ENCODE data around the gene TOP1.

Gene TOP1

DNA sequence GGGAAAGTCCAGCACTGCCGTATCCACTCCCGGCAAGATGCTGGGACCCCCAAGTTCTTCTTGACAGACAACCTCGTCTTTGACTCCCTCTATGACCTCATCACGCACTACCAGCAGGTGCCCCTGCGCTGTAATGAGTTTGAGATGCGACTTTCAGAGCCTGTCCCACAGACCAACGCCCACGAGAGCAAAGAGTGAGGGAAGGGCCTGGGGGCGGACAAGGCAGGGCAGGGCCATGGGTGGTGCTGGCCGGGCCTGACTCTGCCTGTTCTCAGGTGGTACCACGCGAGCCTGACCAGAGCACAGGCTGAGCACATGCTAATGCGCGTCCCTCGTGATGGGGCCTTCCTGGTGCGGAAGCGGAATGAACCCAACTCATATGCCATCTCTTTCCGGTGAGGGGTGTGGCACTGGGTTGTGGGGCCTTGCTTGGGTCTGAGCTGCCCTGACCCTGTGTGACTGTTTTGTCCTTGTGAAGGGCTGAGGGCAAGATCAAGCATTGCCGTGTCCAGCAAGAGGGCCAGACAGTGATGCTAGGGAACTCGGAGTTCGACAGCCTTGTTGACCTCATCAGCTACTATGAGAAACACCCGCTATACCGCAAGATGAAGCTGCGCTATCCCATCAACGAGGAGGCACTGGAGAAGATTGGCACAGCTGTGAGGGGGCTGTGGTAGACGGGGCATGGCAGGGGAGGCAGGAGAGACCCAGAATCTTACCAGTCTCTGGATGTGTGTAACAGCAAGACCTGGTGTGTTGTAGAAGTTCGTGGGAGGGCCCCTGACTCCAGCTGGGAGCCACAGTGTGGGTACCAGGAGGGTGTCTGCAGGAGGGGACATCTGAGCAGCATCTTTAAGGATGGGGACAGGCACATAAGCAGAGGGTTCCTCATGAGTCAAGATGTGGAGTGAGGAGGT lies 137.8 kb downstream of the TOP1 start:
- no peak overlapping the region for H3K4me3 ChIP-seq
- no peaks in the 10 kb centered on the region for H3K9me3 ChIP-seq
- intact Hi-C loops (cut with DNase I; ENCODE audit: low total_unique reads), result no loop called here
- TF ChIP-seq CTCF (IDR thresholded peaks at IDR 0.05), result no peak
- peak in 1 of 2 donors; percentile 60 for DNase-seq
- no peaks in the 10 kb centered on the region for H3K27me3 ChIP-seq
- H3K4me1 ChIP-seq, result peaks cover 0 to 5% (median 0%) of the 10 kb centered on the region in 4 donors
- no peak overlapping the region for H3K27ac ChIP-seq
- peaks cover 68 to 90% (median 88%) of the 10 kb centered on the region in 3 donors for H3K36me3 ChIP-seq

GRCh38 chr20:41167118-41167470 lies 138.5 kb downstream of the TOP1 start:
- Histone ChIP-seq H3K4me3 (no peak overlapping the region), H3K4me1 (peaks cover 0 to 3% (median 1%) of the 10 kb centered on the region in 4 donors), H3K27me3 (no peaks in the 10 kb centered on the region), H3K27ac (no peak overlapping the region), H3K9me3 (no peaks in the 10 kb centered on the region), H3K36me3 (peaks cover 70 to 97% (median 90%) of the 10 kb centered on the region in 3 donors)
- DNase-seq, result peak in 1 of 2 donors; percentile 52
- TF ChIP-seq CTCF (IDR thresholded peaks at IDR 0.05), result no peak
- intact Hi-C loops (cut with DNase I; ENCODE audit: low total_unique reads), result no loop called here

DNA sequence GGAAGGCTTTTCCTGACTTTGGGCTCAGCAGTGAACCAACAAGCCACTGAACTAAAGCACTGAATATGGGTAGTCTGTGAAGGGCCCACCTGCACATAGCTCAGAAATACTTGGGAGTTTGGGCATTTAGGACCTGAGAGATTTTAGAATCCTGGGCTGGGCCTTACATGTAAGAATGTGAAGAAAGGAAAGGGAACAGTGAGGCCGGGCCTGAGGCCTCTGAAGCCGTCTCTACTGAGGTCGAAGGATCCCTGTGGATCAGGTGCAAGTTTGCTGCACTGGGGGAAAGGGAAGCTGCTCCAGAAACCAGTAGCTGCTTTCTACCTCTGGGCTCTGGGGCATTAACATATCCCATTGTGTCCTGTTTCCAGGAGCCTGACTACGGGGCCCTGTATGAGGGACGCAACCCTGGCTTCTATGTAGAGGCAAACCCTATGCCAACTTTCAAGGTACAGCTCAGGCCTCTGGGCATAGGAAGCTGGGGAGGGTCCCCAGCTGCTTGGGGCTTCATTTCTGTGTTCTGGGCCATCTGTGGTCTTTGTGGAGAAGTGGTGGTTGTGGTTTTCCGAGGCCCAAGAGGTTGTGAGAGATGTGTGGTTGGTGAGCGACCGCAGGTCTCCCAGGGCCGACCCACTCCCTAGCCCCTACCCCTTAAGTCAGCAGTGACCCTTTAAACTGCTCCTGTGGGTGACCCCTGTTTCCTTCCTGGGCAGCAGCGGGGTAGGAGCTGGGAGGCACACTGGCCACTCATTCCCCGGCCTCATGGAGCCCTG lies 139.0 kb downstream of the TOP1 start:
- Histone ChIP-seq H3K4me1 (peaks cover 0 to 8% (median 6%) of the 10 kb centered on the region in 4 donors), H3K27ac (no peak overlapping the region), H3K9me3 (no peaks in the 10 kb centered on the region), H3K27me3 (no peaks in the 10 kb centered on the region), H3K4me3 (no peak overlapping the region), H3K36me3 (peaks cover 70 to 97% (median 91%) of the 10 kb centered on the region in 3 donors)
- intact Hi-C loops (cut with DNase I; ENCODE audit: low total_unique reads), result no loop called here
- peak in 1 of 2 donors; percentile 43 for DNase-seq
- TF ChIP-seq CTCF (IDR thresholded peaks at IDR 0.05), result no peak

DNA sequence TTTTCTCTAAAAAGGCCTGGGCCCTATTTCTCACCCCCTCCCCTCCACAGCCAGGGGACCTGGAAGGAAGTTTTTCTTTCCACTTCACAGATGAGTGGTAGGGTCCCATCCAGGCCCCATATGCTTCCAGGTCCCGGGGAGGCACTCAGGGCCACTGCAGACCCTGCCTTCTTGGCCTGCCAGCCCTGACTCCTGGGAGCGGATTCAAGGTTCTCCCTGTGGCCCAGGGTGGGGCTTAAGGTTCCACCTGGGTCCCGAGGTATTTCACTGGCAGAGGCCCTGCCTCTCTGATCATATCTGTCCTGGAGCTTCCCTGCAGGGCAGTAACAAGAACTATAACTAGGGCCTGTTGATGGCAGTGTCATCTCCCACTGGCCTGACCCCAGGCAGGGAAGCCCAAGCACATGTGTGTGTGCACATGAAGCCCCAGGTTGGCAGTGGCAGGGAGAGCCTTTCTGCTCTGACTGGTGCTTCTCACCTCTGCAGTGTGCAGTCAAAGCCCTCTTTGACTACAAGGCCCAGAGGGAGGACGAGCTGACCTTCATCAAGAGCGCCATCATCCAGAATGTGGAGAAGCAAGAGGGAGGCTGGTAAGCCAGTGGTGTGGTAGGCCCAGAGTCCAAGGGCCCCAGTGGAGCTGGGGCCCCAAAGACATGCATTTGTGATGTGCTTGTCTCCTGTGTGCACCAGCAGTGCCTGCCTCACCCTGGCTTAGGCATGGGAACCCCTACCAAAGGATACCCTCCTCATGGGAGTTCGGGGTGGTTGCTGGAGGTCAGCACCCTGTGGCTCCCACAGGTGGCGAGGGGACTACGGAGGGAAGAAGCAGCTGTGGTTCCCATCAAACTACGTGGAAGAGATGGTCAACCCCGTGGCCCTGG lies 139.9 kb downstream of the TOP1 start:
- TF ChIP-seq CTCF (IDR thresholded peaks at IDR 0.05), result no peak
- Histone ChIP-seq H3K27ac (no peak overlapping the region), H3K27me3 (no peaks in the 10 kb centered on the region), H3K4me3 (no peak overlapping the region), H3K4me1 (peaks cover 0 to 17% (median 15%) of the 10 kb centered on the region in 4 donors), H3K9me3 (no peaks in the 10 kb centered on the region), H3K36me3 (peaks cover 63 to 91% (median 85%) of the 10 kb centered on the region in 3 donors)
- intact Hi-C loops (cut with DNase I; ENCODE audit: low total_unique reads), result no loop called here
- peak; percentile 18 to 64 for DNase-seq

DNA sequence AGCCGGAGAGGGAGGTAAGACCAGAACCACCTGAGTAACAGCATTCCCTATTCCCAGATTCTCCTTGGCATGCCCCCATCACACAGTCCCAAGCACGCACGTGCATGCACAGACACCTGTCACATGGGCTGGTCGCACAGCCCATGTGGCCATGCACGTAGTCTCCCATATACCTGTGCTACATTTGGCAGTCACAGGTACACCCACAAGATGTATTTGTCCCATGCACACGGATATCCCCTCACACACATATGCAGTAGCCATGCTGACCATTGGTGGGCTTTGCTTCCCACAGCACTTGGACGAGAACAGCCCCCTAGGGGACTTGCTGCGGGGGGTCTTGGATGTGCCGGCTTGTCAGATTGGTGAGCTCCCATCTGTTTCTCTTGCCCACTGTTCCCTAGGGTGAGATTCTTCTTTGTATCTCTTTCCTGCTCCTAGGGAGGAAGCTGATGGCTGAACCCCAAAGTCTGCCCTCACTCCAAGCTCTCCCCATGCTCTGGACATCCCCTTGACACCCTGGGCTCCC lies 140.6 kb downstream of the TOP1 start:
- TF ChIP-seq CTCF (IDR thresholded peaks at IDR 0.05), result no peak
- H3K4me1 ChIP-seq, result peaks cover 0 to 24% (median 22%) of the 10 kb centered on the region in 4 donors
- no peaks in the 10 kb centered on the region for H3K9me3 ChIP-seq
- no peak overlapping the region for H3K4me3 ChIP-seq
- peaks cover 63 to 91% (median 85%) of the 10 kb centered on the region in 3 donors for H3K36me3 ChIP-seq
- H3K27me3 ChIP-seq, result no peaks in the 10 kb centered on the region
- peak overlapping the region in 1 of 2 donors; percentile 83 for H3K27ac ChIP-seq
- intact Hi-C loops (cut with DNase I; ENCODE audit: low total_unique reads), result no loop called here
- peak; percentile 17 to 28 for DNase-seq

Data from tibial artery (tissue), 4 donors.